Measurements from ENCODE around the gene ZNF827.

GRCh38 chr4:145779319-145779801 is 159.3 kb downstream of the ZNF827 start:
- TF ChIP-seq CTCF (conservative IDR thresholded peaks at IDR 0.05): no peak
- no peak for TF ChIP-seq EZH2 (IDR thresholded peaks at IDR 0.05; ENCODE audit: low read depth)
